Measurements from ENCODE around the gene PPP1R37.

Gene PPP1R37

DNA sequence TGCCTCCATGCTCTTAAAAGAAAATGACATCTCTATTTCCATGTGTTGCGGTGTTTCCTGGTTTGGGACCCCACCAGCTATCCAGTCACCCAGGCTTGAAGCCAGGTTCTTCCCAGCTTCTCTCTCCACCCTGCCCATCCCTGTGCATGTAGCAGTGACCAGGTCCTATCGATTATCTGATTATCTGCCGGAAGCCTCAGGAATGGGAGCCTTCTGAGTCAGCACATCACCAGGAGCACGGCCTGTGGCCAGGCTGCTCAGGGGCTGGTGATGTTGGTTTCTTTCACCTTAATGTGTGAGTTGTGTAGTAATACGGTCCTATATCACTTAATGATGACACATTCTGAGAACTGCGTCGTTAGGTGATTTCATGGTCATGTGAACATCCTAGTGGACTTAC lies 33.7 kb downstream of the PPP1R37 start:
- CTCF ChIA-PET: interaction anchor here (0.6 to 4.2 kb wide), 21 partner anchors 9 to 212 kb away, joined by 3 to 30 read pairs (median 5); partner anchors contain the start of genes PPP1R37 and ZNF296
- POLR2A ChIA-PET: interaction anchor here (3.2 kb wide), 1 partner anchor 34 kb away, joined by 13 read pairs; the partner anchor contains the start of gene PPP1R37
- TF ChIP-seq ZNF23 (tag by site-specific recombination; IDR thresholded peaks at IDR 0.05; ENCODE audit: borderline replicate concordance) (no peak), ZNF785 (tag by site-specific recombination; IDR thresholded peaks at IDR 0.05) (no peak), ZNF202 (tag by site-specific recombination; IDR thresholded peaks at IDR 0.05; ENCODE audit: borderline replicate concordance) (no peak), ZNF624 (tag by site-specific recombination; IDR thresholded peaks at IDR 0.05) (no peak), ZNF354C (tag by site-specific recombination; IDR thresholded peaks at IDR 0.05; ENCODE audit: borderline replicate concordance, low read depth) (no peak), KLF1 (tag by site-specific recombination; IDR thresholded peaks at IDR 0.05) (no peak), ZEB2 (tag by site-specific recombination; IDR thresholded peaks at IDR 0.05) (no peak)
- TF ChIP-seq, protein P1, sequence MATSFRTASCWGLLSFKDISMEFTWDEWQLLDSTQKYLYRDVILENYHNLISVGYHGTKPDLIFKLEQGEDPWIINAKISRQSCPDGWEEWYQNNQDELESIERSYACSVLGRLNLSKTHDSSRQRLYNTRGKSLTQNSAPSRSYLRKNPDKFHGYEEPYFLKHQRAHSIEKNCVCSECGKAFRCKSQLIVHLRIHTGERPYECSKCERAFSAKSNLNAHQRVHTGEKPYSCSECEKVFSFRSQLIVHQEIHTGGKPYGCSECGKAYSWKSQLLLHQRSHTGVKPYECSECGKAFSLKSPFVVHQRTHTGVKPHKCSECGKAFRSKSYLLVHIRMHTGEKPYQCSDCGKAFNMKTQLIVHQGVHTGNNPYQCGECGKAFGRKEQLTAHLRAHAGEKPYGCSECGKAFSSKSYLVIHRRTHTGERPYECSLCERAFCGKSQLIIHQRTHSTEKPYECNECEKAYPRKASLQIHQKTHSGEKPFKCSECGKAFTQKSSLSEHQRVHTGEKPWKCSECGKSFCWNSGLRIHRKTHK (tag by site-specific recombination; IDR thresholded peaks at IDR 0.05): no peak
- TF ChIP-seq, protein P2, sequence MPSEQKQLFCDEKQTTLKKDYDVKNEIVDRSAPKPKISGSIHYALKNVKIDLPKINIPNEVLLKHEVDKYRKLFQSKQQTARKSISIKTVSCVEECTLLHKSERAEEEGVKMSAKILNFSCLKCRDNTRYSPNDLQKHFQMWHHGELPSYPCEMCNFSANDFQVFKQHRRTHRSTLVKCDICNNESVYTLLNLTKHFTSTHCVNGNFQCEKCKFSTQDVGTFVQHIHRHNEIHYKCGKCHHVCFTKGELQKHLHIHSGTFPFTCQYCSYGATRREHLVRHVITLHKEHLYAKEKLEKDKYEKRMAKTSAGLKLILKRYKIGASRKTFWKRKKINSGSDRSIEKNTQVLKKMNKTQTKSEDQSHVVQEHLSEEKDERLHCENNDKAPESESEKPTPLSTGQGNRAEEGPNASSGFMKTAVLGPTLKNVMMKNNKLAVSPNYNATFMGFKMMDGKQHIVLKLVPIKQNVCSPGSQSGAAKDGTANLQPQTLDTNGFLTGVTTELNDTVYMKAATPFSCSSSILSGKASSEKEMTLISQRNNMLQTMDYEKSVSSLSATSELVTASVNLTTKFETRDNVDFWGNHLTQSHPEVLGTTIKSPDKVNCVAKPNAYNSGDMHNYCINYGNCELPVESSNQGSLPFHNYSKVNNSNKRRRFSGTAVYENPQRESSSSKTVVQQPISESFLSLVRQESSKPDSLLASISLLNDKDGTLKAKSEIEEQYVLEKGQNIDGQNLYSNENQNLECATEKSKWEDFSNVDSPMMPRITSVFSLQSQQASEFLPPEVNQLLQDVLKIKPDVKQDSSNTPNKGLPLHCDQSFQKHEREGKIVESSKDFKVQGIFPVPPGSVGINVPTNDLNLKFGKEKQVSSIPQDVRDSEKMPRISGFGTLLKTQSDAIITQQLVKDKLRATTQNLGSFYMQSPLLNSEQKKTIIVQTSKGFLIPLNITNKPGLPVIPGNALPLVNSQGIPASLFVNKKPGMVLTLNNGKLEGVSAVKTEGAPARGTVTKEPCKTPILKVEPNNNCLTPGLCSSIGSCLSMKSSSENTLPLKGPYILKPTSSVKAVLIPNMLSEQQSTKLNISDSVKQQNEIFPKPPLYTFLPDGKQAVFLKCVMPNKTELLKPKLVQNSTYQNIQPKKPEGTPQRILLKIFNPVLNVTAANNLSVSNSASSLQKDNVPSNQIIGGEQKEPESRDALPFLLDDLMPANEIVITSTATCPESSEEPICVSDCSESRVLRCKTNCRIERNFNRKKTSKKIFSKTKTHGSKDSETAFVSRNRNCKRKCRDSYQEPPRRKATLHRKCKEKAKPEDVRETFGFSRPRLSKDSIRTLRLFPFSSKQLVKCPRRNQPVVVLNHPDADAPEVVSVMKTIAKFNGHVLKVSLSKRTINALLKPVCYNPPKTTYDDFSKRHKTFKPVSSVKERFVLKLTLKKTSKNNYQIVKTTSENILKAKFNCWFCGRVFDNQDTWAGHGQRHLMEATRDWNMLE (tag by site-specific recombination; conservative IDR thresholded peaks at IDR 0.05; ENCODE audit: low read depth): no peak
- TF ChIP-seq, protein P3, sequence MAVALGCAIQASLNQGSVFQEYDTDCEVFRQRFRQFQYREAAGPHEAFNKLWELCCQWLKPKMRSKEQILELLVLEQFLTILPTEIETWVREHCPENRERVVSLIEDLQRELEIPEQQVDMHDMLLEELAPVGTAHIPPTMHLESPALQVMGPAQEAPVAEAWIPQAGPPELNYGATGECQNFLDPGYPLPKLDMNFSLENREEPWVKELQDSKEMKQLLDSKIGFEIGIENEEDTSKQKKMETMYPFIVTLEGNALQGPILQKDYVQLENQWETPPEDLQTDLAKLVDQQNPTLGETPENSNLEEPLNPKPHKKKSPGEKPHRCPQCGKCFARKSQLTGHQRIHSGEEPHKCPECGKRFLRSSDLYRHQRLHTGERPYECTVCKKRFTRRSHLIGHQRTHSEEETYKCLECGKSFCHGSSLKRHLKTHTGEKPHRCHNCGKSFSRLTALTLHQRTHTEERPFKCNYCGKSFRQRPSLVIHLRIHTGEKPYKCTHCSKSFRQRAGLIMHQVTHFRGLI (tag by site-specific recombination; IDR thresholded peaks at IDR 0.05): no peak
- TF ChIP-seq, protein P4, sequence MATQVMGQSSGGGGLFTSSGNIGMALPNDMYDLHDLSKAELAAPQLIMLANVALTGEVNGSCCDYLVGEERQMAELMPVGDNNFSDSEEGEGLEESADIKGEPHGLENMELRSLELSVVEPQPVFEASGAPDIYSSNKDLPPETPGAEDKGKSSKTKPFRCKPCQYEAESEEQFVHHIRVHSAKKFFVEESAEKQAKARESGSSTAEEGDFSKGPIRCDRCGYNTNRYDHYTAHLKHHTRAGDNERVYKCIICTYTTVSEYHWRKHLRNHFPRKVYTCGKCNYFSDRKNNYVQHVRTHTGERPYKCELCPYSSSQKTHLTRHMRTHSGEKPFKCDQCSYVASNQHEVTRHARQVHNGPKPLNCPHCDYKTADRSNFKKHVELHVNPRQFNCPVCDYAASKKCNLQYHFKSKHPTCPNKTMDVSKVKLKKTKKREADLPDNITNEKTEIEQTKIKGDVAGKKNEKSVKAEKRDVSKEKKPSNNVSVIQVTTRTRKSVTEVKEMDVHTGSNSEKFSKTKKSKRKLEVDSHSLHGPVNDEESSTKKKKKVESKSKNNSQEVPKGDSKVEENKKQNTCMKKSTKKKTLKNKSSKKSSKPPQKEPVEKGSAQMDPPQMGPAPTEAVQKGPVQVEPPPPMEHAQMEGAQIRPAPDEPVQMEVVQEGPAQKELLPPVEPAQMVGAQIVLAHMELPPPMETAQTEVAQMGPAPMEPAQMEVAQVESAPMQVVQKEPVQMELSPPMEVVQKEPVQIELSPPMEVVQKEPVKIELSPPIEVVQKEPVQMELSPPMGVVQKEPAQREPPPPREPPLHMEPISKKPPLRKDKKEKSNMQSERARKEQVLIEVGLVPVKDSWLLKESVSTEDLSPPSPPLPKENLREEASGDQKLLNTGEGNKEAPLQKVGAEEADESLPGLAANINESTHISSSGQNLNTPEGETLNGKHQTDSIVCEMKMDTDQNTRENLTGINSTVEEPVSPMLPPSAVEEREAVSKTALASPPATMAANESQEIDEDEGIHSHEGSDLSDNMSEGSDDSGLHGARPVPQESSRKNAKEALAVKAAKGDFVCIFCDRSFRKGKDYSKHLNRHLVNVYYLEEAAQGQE (tag by site-specific recombination; IDR thresholded peaks at IDR 0.05): no peak
- TF ChIP-seq, protein P5, sequence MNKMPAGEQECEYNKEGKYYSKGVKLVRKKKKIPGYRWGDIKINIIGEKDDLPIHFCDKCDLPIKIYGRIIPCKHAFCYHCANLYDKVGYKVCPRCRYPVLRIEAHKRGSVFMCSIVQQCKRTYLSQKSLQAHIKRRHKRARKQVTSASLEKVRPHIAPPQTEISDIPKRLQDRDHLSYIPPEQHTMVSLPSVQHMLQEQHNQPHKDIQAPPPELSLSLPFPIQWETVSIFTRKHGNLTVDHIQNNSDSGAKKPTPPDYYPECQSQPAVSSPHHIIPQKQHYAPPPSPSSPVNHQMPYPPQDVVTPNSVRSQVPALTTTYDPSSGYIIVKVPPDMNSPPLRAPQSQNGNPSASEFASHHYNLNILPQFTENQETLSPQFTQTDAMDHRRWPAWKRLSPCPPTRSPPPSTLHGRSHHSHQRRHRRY (tag by site-specific recombination; IDR thresholded peaks at IDR 0.05): no peak

More for the DNA sequence above, 33.7 kb downstream of the PPP1R37 start:
- Histone ChIP-seq H3K9me3 (ENCODE audit: control insufficient read depth, insufficient read depth, low read depth, low read length) (no peaks in the 10 kb centered on the region), H3K27ac (ENCODE audit: extremely low read depth, low read depth, low read length) (no peak overlapping the region), H3K36me3 (ENCODE audit: control insufficient read depth in 2 of 2, insufficient read depth in 1 of 2, low read length in 2 of 2) (peaks cover 0 to 3% of the 10 kb centered on the region in 2 experiments; a peak in 1 of 3 replicates), H3K4me1 (ENCODE audit: control insufficient read depth, insufficient read depth, low read length) (peaks cover 13% of the 10 kb centered on the region), H3K4me3 (ENCODE audit: low read depth, low read length) (no peak overlapping the region)

Measured in HEK293 (cell line).